ENCODE data around the gene TBK1. TPM values are rescaled to one million over a fixed set of nuclear protein-coding genes. Genes with fewer than 3 reads are reported as not detected.

TBK1 gene
- total and polyA plus RNA-seq, 9 of the 15 experiments (the other 6 are each of a cell fraction or from before 2014, with no cell fraction given), result 20.4 to 42.0 (median 27.8) TPM

DNA sequence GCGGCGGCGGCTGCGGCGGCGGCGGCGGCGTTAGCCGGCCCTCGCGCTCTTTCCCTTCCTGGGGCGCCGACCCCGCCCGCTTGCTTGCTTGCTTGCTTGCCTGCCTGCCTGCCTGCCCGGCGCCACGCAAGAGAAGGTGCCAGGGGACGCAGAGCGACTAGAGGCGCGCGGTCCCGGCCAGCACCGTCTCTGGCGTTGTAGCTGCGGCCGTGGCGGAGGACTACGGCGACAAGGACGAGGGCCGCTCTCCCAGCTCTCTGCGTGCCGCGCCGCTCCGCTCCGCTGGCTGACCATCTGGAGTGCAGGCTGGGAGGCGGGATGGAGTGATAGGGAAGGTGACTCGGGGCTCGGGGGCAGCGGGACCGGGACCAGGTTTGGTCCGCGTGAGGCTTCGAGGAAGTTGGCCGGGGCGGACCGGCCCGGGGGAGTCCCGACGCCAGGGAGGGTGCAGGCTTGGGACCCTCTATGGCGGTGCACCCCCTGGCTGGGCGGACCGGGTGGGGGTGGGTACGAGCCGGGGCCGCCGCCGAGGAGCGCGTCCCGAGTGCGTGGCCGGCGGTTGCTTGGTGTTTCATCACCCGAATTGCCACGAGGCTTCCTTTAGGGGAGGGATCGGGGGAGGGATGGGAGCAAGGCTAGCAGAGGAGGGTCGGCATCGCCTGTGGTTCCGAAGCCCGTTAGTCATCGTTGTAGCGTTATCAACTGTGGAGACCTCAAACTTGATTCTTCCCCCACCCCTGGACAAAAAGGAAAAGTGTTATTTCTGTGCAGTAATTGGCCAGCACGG, 47.3 kb upstream of the TBK1 start (continued):
- peak; percentile 63; the same call in 1 of the 2 replicates for TF ChIP-seq FOXP1 (CRISPR knock-in tag; IDR thresholded peaks at IDR 0.05)
- TF ChIP-seq HDAC6 (IDR thresholded peaks at IDR 0.05; ENCODE audit: low read depth, low read length), result no peak
- TF ChIP-seq ZFP30 (CRISPR knock-in tag; IDR thresholded peaks at IDR 0.05; ENCODE audit: borderline replicate concordance), result no peak
- TF ChIP-seq COPS2 (conservative IDR thresholded peaks at IDR 0.05), result no peak
- peak; percentile 100 for TF ChIP-seq RBM14 (IDR thresholded peaks at IDR 0.05; ENCODE audit: borderline replicate concordance, insufficient read depth, low read depth, low read length)
- TF ChIP-seq CEBPG (CRISPR knock-in tag; IDR thresholded peaks at IDR 0.05), result peak; percentile 100
- TF ChIP-seq CEBPG (tag; conservative IDR thresholded peaks at IDR 0.05 in 1 of 2, IDR thresholded peaks at IDR 0.05 in 1 of 2), result peak; percentile 95 to 99
- TF ChIP-seq, protein P1, sequence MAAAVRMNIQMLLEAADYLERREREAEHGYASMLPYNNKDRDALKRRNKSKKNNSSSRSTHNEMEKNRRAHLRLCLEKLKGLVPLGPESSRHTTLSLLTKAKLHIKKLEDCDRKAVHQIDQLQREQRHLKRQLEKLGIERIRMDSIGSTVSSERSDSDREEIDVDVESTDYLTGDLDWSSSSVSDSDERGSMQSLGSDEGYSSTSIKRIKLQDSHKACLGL (CRISPR knock-in tag; IDR thresholded peaks at IDR 0.05; ENCODE audit: borderline replicate concordance, poor library complexity, severe bottlenecking), result no peak
- peak; percentile 93 for TF ChIP-seq MAX (CRISPR knock-in tag; IDR thresholded peaks at IDR 0.05)
- TF ChIP-seq, protein P2, sequence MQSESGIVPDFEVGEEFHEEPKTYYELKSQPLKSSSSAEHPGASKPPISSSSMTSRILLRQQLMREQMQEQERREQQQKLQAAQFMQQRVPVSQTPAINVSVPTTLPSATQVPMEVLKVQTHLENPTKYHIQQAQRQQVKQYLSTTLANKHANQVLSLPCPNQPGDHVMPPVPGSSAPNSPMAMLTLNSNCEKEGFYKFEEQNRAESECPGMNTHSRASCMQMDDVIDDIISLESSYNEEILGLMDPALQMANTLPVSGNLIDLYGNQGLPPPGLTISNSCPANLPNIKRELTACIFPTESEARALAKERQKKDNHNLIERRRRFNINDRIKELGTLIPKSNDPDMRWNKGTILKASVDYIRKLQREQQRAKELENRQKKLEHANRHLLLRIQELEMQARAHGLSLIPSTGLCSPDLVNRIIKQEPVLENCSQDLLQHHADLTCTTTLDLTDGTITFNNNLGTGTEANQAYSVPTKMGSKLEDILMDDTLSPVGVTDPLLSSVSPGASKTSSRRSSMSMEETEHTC (IDR thresholded peaks at IDR 0.05), result peak; percentile 89
- TF ChIP-seq TRIM28 (IDR thresholded peaks at IDR 0.05), result no peak
- TF ChIP-seq ZNF584 (CRISPR knock-in tag; IDR thresholded peaks at IDR 0.05; ENCODE audit: low read depth), result peak; percentile 42; the same call in 1 of the 2 replicates
- TF ChIP-seq, protein P3, sequence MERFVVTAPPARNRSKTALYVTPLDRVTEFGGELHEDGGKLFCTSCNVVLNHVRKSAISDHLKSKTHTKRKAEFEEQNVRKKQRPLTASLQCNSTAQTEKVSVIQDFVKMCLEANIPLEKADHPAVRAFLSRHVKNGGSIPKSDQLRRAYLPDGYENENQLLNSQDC (CRISPR knock-in tag; IDR thresholded peaks at IDR 0.05), result peak; percentile 63; the same call in 1 of the 2 replicates
- TF ChIP-seq, protein P4, sequence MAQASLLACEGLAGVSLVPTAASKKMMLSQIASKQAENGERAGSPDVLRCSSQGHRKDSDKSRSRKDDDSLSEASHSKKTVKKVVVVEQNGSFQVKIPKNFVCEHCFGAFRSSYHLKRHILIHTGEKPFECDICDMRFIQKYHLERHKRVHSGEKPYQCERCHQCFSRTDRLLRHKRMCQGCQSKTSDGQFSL (CRISPR knock-in tag; IDR thresholded peaks at IDR 0.05), result peak; percentile 76
- TF ChIP-seq, protein P4 (tag; IDR thresholded peaks at IDR 0.05), result peak; percentile 25 to 75; a peak in 1 of 4 replicates
- TF ChIP-seq ZFX (CRISPR knock-in tag; IDR thresholded peaks at IDR 0.05), result peak; percentile 90
- no peak for TF ChIP-seq ZNF707 (CRISPR knock-in tag; conservative IDR thresholded peaks at IDR 0.05)
- no peak for TF ChIP-seq RBM39 (optimal IDR thresholded peaks at IDR 0.05; ENCODE audit: low read depth, low read length)
- TF ChIP-seq PHB (CRISPR knock-in tag; IDR thresholded peaks at IDR 0.05), result no peak
- TF ChIP-seq ZNF224 (CRISPR knock-in tag; IDR thresholded peaks at IDR 0.05), result no peak
- TF ChIP-seq GTF2F1 (IDR thresholded peaks at IDR 0.05; ENCODE audit: low read depth, low read length), result 0 out of 2 replicates have a peak, but pooled peaks have one; percentile 26
- TF ChIP-seq BRF1 (IDR thresholded peaks at IDR 0.05; ENCODE audit: borderline replicate concordance, extremely low read depth, insufficient read length), result no peak
- no peak for TF ChIP-seq ZNF133 (CRISPR knock-in tag; IDR thresholded peaks at IDR 0.05)
- 0 out of 2 replicates have a peak, but pooled peaks have one; percentile 21 for TF ChIP-seq CREM (IDR thresholded peaks at IDR 0.05; ENCODE audit: low read depth)
- no peak for TF ChIP-seq ZC3H4 (CRISPR knock-in tag; IDR thresholded peaks at IDR 0.05; ENCODE audit: borderline replicate concordance)
